ENCODE results near the gene MUL1.
A peak's percentile ranks its signal among the peaks of the same experiment; 100 is the strongest.

Gene MUL1

GRCh38 chr1:20473894-20474293 lies 34.1 kb downstream of the MUL1 start:
- Histone ChIP-seq H3K36me3 (ENCODE audit: control insufficient read depth in 2 of 2, insufficient read depth in 1 of 2, low read length in 2 of 2) (no peaks in the 10 kb centered on the region), H3K27ac (ENCODE audit: extremely low read depth, low read depth, low read length) (no peak overlapping the region), H3K4me3 (ENCODE audit: low read depth, low read length) (no peak overlapping the region), H3K9me3 (ENCODE audit: control insufficient read depth, insufficient read depth, low read depth, low read length) (no peaks in the 10 kb centered on the region), H3K4me1 (ENCODE audit: control insufficient read depth, insufficient read depth, low read length) (peaks cover 4% of the 10 kb centered on the region)
- CTCF ChIA-PET, result interaction anchor here (1.0 to 1.4 kb wide), 2 partner anchors 20 to 556 kb away, joined by 3 read pairs; no protein-coding TSS in a partner anchor
- POLR2A ChIA-PET, result no interaction called here
- TF ChIP-seq ZNF280D (tag by site-specific recombination; IDR thresholded peaks at IDR 0.05) (no peak), ZNF2 (tag by site-specific recombination; IDR thresholded peaks at IDR 0.05) (no peak), PRDM2 (tag by site-specific recombination; IDR thresholded peaks at IDR 0.05; ENCODE audit: borderline replicate concordance) (no peak), ZNF521 (tag by site-specific recombination; IDR thresholded peaks at IDR 0.05) (no peak), ZNF561 (tag by site-specific recombination; IDR thresholded peaks at IDR 0.05; ENCODE audit: borderline replicate concordance) (no peak), ZNF248 (tag by site-specific recombination; IDR thresholded peaks at IDR 0.05) (no peak), ZNF610 (tag by site-specific recombination; IDR thresholded peaks at IDR 0.05; ENCODE audit: borderline replicate concordance) (no peak), ZNF132 (tag by site-specific recombination; IDR thresholded peaks at IDR 0.05; ENCODE audit: borderline replicate concordance) (no peak), ZBTB44 (tag by site-specific recombination; IDR thresholded peaks at IDR 0.05) (no peak), ZSCAN30 (tag by site-specific recombination; IDR thresholded peaks at IDR 0.05) (no peak)

GRCh38 chr1:20472860-20473711 lies 34.9 kb downstream of the MUL1 start:
- Histone ChIP-seq H3K27ac (ENCODE audit: extremely low read depth, low read depth, low read length) (no peak overlapping the region), H3K4me1 (ENCODE audit: control insufficient read depth, insufficient read depth, low read length) (peaks cover 4% of the 10 kb centered on the region), H3K9me3 (ENCODE audit: control insufficient read depth, insufficient read depth, low read depth, low read length) (no peaks in the 10 kb centered on the region), H3K36me3 (ENCODE audit: control insufficient read depth in 2 of 2, insufficient read depth in 1 of 2, low read length in 2 of 2) (no peaks in the 10 kb centered on the region), H3K4me3 (ENCODE audit: low read depth, low read length) (no peak overlapping the region)
- ChIA-PET POLR2A (no interaction called here), CTCF (interaction anchor here (1.4 kb wide), 1 partner anchor 21 kb away, joined by 3 read pairs; no protein-coding TSS in a partner anchor)
- TF ChIP-seq ZNF777 (tag by site-specific recombination; IDR thresholded peaks at IDR 0.05; ENCODE audit: borderline replicate concordance) (no peak), ZNF664 (tag by site-specific recombination; IDR thresholded peaks at IDR 0.05) (peak; percentile 52; the same call in 1 of the 2 replicates), ZNF76 (tag by site-specific recombination; IDR thresholded peaks at IDR 0.05; ENCODE audit: borderline replicate concordance, low read depth) (no peak), ZBTB6 (tag by site-specific recombination; IDR thresholded peaks at IDR 0.05) (no peak), ZNF341 (tag by site-specific recombination; IDR thresholded peaks at IDR 0.05; ENCODE audit: low read depth) (no peak), ZNF670 (tag by site-specific recombination; IDR thresholded peaks at IDR 0.05; ENCODE audit: low read depth) (no peak)

All from HEK293 (cell line).